Erythroblast (primary cell): ENCODE data around the gene FAAP100.

Source experiments
- DNase-seq, 2 experiments: peaks; one replicate each; lab custom pipeline; 2025; lab: John Stamatoyannopoulos, UW
- GATA1 ChIP-seq: IDR thresholded peaks from 2 replicates; pipeline ENCODE4 v1.6.1; 2011; ENCODE audit warnings: low read depth, mild to moderate bottlenecking, control low read depth, low read length, moderate library complexity
- POLR2A ChIP-seq: IDR thresholded peaks from 2 replicates; pipeline ENCODE4 v1.6.1; 2011; ENCODE audit warnings: mild to moderate bottlenecking, low read length

The FAAP100 gene

GRCh38 chr17:81543339-81543675, 8.8 kb downstream of the FAAP100 start:
- DNase-seq = no peak
- TF ChIP-seq POLR2A = no peak
- no peak for TF ChIP-seq GATA1

DNA sequence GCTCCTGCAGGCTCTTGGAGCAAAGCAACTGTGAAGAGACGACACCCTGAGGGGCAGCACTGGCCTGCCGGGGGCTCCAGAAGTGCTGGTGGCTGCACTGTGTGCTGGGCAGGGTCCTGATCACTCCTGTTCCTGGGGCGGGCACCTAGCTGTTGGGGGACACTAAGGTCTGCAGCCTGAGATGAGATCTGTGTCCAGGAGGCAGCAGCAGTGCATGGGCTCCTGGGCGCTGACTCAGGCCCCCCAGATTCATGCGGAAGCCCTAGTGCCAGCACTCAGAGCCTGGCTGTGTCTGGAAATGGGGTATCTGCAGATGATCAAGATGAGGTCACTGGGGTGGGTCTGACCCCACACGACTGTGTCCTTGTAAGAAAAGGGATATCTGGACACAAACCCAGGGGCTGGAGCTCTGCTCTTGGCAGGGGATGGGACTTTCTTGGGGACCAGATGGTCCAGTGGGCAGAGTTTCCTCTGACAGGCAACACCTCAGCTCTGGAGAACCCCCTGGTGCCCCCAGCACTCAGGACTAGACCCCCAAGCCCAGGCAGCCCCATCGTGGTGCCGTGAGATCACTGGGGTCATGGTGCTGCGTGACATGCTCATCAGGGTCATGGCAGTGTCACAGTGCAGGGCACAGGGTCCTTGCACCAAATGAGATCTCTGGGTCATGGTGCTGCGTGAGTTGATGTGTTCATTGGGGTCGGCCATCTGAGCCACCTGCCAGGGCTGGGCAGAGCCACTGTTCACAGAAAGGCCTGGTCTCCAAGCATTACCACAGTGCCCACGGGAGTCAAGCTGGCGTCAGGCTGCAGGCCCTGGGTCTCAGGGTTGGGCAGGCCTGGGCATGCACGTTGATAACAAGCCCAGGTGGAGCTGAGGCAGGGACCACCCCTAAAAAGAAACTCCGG, 9.5 kb downstream of the FAAP100 start:
- TF ChIP-seq GATA1 = no peak
- TF ChIP-seq POLR2A = no peak
- DNase-seq = no peak

- no peak for DNase-seq
- TF ChIP-seq GATA1 (no peak), POLR2A (no peak)
Observed at GRCh38 chr17:81541123-81541522, 11.0 kb downstream of the FAAP100 start.

DNA sequence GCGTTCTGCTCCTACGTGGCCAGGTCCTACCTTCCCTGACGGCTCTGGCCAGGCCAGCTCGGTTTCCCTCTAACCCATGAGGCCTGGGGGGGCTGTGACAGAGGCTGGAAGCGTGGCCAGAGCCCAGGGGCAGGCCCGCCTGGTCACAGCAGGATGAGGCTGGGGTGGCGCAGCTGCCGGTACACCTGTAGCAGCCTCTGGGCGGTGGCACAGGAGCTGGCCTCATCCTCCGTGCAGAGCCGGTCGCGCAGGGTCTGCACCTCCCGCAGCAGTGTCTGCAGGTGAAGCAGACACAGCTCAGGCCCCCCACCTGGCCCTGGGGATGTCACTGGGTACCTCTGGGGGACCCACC, 11.5 kb downstream of the FAAP100 start:
- DNase-seq = no peak
- TF ChIP-seq POLR2A = no peak
- no peak for TF ChIP-seq GATA1

GRCh38 chr17:81539961-81540675, 12.0 kb downstream of the FAAP100 start:
- no peak for DNase-seq
- TF ChIP-seq POLR2A = no peak
- TF ChIP-seq GATA1 = no peak

- TF ChIP-seq POLR2A (no peak), GATA1 (no peak)
- no peak for DNase-seq
Observed at GRCh38 chr17:81539571-81539900, 12.6 kb downstream of the FAAP100 start.

DNA sequence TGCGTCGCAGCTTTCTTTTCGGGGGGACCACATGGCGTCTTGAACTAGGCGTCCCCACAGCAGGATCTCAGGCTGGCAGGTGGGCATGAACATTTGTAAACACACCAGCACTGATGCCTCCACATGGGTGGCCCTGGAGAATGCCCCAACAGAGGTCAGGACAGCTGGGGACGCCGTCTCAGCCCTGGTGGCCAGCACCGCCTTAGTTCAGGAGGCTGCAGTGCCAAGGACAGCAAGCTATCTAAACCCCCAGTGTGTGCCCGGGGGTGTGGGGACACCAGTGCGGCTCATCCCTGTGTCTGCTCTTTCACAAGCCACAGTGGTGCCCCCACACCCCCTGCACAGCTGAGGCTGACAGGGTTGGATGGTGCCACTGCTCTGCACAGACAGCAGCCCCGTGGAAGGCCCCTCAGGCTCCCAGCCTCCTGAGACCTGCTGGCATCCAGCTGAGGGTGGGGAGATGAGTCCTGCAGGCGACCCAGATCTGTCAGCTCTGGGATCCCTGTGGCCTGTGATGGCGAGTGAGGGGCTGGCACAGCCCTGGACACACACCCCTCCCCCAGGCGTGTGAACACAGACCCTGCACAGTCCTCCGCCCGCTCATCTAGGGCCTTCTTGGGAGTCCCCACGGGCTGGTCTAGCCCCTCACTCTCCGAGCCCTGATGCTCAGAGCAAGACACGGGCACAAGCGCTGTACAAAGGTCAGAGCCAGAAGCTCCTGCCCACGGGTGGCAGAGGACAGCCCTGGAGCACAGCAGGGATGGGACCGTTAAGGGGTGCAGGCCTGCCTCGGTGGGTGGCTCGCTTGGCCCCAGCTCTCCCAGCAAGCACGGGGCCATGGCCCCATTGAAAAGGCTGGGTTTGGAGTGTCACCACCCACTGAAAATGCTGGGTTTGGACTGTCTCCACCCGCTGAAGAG, 13.2 kb downstream of the FAAP100 start:
- TF ChIP-seq GATA1 (no peak), POLR2A (no peak)
- DNase-seq = no peak

- no peak for DNase-seq
- no peak for TF ChIP-seq GATA1
- TF ChIP-seq POLR2A = no peak
Observed at GRCh38 chr17:81537856-81538555, 14.1 kb downstream of the FAAP100 start.

DNA sequence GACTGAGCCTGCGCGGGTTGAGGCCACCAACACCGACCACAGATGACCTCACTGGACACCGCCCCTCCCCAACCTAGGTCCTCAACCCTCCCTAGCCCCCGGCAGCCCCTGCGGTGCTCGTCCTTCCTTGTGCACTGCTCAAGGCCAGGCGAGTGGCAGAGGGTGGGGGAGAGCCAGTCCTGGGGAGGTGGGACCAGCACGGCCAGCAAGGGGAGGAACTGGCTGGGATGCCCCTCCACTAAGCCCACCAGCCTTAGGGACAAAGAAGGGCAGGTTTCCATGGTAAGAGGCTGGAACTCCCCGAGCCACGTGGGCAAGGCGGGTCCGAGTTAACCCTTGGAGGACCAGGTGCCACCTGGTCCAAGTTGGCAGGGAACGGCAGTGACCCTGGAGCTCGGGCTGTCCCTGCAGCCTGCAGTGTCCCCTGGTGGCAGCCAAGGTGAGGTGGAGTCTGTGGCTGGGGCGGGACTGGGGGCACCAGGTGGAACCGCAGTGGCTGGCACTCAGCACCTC, 14.8 kb downstream of the FAAP100 start:
- no peak for TF ChIP-seq POLR2A
- TF ChIP-seq GATA1 = no peak
- DNase-seq = peak; percentile 28 to 50

GRCh38 chr17:81536299-81537290, 15.6 kb downstream of the FAAP100 start:
- no peak for TF ChIP-seq POLR2A
- no peak for TF ChIP-seq GATA1

DNA sequence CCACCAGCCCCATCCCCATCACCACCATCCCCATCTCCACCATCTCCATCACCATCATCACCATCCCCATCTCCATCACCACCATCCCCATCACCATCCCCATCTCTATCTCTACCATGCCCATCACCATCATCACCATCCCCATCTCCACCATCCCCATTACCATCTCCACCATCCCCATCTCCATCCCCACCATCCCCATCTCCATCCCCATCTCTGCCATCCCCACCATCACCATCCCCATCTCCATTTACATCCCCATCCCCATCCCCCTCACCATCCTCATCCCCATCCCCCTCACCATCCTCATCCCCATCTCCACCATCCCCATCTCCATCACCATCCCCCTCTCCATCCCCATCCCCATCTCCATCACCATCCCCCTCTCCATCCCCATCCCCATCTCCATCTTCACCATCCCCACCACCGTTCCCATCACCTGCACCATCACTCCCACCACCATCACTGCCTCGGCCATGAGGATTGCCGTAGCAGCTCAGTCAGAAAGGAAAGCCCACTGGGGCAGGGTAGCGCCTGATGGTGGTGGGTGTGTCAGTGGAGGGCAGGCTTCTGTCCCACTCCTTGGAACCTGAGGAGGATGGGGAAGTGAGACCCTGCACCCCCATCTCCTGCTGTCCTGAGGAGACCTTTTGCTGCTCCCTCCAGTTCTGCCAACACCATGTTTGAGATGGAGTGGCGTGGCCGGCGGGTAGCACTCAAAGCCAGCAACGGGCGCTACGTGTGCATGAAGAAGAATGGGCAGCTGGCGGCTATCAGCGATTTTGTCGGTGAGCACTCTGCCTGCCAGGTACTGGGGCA, 16.5 kb downstream of the FAAP100 start:
- no peak for DNase-seq
- TF ChIP-seq POLR2A (peak; percentile 13), GATA1 (no peak)

More at GRCh38 chr17:81536299-81537290, 15.6 kb downstream of the FAAP100 start:
- DNase-seq = peak; percentile 63 to 68
